ENCODE results near the gene TENM3.

The TENM3 gene

GRCh38 chr4:182845618-182846017 lies 602.4 kb downstream of the TENM3 start:
- no peak for DNase-seq (ENCODE audit: low spot score)

- no peak for DNase-seq (ENCODE audit: low spot score)
Measured at GRCh38 chr4:182846036-182846435, 602.8 kb downstream of the TENM3 start.

- no peak for DNase-seq (ENCODE audit: low spot score)
Measured at GRCh38 chr4:182847576-182848450, 604.6 kb downstream of the TENM3 start.

GRCh38 chr4:182848685-182849084 lies 605.5 kb downstream of the TENM3 start:
- DNase-seq (ENCODE audit: low spot score) = no peak
